B cell (primary cell): Measurements from ENCODE around the gene GEMIN7.

ENCODE experiments used
- EZH2 ChIP-seq: IDR thresholded peaks from 2 replicates; pipeline ENCODE4 v1.6.1; 2012; ENCODE audit warnings: borderline replicate concordance, low read depth, mild to moderate bottlenecking, moderate library complexity, low read length; ENCODE audit not compliant: insufficient read depth, poor library complexity, severe bottlenecking
- TF ChIP-seq, protein P1 (sequence below): fragments of 200-600 bp; IDR thresholded peaks from one replicate; pipeline ENCODE4 v1.8.0; 2022; ENCODE audit warnings: antibody characterized with exemption, mild to moderate bottlenecking

DNA sequence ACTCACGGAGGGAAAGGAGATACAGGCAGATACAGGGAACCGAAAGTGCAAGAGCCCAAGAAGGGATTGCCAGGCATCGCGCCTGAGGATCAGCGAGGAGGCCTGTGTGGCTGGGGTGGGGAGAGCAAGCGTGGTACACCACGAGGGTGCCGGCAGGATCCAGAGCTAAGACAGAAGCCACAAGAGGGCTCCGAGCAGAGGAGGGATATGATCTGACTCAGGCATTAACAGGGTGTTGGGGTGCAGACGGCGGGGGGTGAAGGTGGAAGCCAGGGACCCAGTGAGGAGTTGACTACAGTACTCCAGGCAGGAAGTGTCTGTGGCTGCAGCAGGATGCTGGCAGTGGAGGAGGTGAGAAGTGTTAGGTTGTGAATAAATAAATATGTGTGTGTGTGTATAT lies 8.5 kb downstream of the GEMIN7 start:
- no peak for TF ChIP-seq EZH2
- TF ChIP-seq, protein P1, sequence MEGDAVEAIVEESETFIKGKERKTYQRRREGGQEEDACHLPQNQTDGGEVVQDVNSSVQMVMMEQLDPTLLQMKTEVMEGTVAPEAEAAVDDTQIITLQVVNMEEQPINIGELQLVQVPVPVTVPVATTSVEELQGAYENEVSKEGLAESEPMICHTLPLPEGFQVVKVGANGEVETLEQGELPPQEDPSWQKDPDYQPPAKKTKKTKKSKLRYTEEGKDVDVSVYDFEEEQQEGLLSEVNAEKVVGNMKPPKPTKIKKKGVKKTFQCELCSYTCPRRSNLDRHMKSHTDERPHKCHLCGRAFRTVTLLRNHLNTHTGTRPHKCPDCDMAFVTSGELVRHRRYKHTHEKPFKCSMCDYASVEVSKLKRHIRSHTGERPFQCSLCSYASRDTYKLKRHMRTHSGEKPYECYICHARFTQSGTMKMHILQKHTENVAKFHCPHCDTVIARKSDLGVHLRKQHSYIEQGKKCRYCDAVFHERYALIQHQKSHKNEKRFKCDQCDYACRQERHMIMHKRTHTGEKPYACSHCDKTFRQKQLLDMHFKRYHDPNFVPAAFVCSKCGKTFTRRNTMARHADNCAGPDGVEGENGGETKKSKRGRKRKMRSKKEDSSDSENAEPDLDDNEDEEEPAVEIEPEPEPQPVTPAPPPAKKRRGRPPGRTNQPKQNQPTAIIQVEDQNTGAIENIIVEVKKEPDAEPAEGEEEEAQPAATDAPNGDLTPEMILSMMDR = no peak
